Fibroblast of upper back skin (primary cell): ENCODE measurements around the gene HINFP.
A peak's percentile ranks its signal among the peaks of the same experiment; 100 is the strongest.

ENCODE experiments used
- DNase-seq: peaks from one replicate; pipeline ENCODE4 v3.0.0-alpha.2; 2013

HINFP gene

DNA sequence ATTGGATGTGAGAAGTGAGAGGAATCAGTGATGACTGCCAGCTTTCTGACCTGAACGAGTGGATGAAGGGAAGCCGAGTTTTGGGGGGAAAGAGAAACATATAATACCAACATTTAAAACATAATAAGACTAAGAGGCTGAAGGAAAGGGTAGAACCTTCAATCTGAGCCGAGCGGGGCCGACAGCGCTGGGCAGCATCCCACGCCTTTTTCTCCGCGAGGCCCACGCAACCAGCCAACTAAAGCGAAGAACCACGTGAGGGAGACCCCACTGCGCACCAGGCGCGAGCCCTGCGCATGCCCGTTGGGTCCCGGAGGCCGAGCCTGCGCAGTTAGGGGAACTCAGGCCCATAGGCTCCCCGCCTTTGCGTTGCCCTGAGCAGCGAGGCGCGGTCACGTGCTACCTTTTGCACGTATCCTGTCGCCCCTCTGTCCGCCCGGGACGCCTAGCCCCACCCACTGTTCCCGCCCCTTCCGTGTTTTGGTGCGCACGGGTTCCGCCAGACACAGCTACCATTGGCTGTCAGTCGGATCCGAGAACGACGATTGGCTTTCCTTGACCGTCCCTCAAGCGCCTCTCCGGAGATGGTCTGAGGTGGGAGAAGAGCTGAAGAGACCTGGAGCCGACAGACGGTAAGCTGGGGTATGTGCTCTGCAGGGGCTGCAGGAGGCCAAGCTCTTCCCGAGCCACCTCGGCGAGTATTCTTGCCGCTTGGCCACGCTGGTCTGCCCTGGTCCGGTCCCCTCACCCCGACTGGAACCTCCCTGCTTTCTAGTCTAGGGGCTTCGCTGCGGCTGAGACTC, at the start of gene HINFP:
TSS of gene HINFP (plus strand) at position 573 of the 803 bp plus-strand sequence. CDS start 5,365 bp downstream, outside the sequence.
- peak; percentile 99 for DNase-seq

GRCh38 chr11:119077839-119078238, 43.5 kb upstream of the HINFP start:
- DNase-seq: no peak

DNA sequence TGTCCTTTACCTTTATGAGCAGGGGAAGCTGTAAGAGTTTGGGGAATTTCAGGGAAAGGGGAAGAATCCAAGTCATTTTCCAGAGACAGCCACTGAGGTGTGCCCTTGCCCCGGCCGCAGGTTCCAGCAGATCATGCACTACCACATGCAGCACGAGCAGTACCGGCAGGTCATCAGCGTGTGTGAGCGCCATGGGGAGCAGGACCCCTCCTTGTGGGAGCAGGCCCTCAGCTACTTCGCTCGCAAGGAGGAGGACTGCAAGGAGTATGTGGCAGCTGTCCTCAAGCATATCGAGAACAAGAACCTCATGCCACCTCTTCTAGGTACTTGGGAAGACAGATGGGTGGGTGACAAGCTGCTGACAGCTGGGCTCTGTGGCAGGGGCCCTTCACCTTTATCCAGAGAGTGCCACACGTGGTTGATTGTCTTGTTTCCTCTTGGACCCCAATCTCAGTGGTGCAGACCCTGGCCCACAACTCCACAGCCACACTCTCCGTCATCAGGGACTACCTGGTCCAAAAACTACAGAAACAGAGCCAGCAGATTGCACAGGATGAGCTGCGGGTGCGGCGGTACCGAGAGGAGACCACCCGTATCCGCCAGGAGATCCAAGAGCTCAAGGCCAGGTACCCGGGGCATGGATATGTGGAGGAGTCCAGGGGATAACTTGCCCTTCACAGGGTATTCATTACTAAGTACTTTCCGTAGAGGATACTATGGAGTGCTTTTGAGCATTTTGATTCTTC, 42.5 kb upstream of the HINFP start:
- DNase-seq: no peak

GRCh38 chr11:119081682-119082260, 39.6 kb upstream of the HINFP start:
- DNase-seq: no peak

DNA sequence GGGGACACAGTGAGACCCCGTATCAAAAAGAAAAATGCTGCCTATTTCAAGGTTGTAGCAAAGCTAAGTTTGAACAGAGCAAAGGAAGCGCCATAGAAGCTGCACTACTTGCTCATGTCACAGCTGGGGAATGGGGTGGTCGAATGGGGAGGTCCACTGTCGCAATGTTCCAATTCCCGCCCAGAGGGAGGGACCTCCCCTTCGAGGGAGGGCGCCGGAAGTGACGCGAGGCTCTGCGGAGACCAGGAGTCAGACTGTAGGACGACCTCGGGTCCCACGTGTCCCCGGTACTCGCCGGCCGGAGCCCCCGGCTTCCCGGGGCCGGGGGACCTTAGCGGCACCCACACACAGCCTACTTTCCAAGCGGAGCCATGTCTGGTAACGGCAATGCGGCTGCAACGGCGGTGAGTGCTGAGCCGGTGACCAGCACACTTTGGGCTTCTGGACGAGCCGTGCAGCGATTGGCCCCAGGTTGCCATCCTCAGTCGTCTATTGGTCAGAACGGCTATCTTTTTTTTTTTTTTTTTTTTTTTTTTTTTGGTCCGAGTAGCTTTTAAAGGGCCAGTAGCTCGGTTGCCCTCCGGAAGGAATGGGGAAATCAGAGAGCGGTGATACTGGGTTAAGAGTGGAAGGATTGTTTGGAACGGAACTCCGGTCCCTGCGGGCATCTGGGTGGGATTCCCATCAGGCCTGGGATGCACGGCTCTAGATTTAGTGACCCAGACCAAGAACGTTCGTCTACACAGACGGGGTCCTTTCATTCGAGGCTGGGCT, 36.5 kb upstream of the HINFP start, which contains the start of gene HMBS:
TSS of gene HMBS (plus strand) at position 219 of the 774 bp plus-strand sequence. CDS start at position 372, 153 bp downstream.
- DNase-seq: peak; percentile 92

GRCh38 chr11:119085437-119085847, 35.9 kb upstream of the HINFP start:
- DNase-seq: no peak

DNA sequence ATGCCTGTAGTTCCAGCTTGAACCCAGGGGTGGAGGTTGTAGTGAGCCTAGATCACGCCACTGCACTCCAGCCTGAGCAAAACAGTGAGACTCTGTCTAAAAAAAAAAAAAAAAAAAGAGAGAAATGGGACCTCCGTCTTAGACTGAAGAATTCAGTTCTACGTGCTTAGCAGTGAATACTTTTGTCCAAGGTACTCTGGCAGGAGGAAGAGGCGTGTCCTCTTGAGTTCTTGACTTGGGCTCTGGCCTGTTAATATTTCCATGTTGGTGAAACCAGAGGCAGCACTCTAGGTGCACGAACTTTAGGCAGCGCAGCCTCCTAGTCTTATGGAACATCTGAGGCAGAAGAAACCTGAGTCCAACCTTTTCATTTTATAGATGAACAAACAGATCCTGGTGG, 34.3 kb upstream of the HINFP start:
- no peak for DNase-seq

- no peak for DNase-seq
These were observed 33.6 kb upstream of the HINFP start for GRCh38 chr11:119087747-119088241.

GRCh38 chr11:119088406-119088805, 33.0 kb upstream of the HINFP start:
- no peak for DNase-seq

- no peak for DNase-seq
These were observed 32.1 kb upstream of the HINFP start for GRCh38 chr11:119089319-119089718.

- peak; percentile 25 for DNase-seq
These were observed 30.2 kb upstream of the HINFP start for GRCh38 chr11:119091178-119091577.

- DNase-seq: no peak
These were observed 29.2 kb upstream of the HINFP start for GRCh38 chr11:119091966-119092879.

- DNase-seq: peak; percentile 26
These were observed 28.2 kb upstream of the HINFP start for GRCh38 chr11:119092880-119093842.

- DNase-seq: peak; percentile 16
These were observed 27.2 kb upstream of the HINFP start for GRCh38 chr11:119093942-119094815.

DNA sequence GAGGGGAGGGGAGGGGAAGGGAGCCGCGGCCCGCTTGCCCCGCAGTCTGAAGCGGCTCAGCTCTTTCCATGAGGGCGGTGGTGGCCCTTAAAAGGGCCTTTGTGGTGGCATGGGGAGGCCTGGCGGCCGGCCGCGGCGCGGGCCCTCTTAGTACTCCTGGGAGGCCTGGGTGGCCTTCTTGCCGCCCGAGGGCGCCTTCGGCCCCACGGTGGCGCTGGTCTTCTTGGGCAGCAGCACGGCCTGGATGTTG, 26.6 kb upstream of the HINFP start:
- DNase-seq: peak; percentile 77

DNA sequence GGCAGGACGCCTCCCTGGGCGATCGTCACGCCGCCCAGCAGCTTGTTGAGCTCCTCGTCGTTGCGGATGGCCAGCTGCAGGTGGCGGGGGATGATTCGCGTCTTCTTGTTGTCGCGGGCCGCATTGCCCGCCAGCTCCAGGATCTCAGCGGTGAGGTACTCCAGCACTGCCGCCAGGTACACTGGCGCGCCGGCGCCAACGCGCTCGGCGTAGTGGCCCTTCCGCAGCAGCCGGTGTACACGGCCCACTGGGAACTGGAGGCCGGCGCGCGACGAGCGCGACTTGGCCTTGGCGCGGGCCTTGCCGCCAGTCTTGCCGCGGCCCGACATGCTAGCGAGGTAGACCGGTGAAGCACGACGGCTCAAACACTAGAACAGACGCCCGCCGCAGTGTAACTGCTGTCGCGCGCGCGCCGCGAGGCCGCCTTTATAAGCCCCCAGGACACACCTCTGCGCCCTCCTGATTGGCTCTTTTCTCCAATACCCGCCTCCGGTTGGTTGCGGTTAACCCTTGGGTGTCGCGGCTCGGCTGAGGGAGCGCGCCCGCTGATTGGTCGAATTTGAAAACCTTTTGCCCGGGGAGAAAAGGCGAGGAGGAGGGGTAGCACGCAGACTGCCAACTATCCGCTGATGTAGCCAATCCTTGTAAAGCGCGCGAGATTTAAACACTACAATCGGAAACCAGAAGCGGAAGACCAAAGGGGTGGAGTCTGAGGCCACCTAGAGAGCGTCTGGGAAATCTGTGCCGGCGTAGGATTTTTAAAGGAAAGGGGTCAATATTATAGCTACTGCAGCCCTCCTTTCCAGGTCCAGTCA, 26.1 kb upstream of the HINFP start:
- DNase-seq: peak; percentile 100

DNA sequence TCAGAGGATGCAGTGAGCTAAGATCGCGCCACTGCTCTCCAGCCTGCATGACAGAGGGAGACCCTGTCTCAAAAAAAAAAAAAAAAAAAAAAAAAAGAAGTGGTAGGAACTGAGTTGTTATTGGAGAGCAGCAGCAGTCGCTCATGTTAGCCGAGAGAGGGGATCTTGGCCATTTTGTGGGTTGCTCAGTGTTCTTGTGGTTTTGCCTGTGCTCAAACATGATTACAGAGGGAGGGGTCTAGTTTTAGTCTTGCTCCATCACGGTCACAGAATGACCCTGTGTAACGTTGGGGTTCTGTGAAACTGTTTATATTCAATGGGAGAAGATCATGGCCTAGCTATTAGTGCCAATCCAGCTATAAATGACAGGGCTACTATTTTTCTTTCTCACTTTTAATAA, 21.7 kb upstream of the HINFP start:
- no peak for DNase-seq

- DNase-seq: peak; percentile 52
These were observed 21.0 kb upstream of the HINFP start for GRCh38 chr11:119100246-119100970.
